HG02973 (cell line): ENCODE data around the gene NPM1.
"Not testable (repeated sequence)": the region's sequence is repeated elsewhere in the genome, so short reads cannot be mapped to it uniquely, and the experiment has no call there.

ENCODE experiments used
- ATAC-seq: cut with Tn5 transposase; IDR thresholded peaks from one replicate; pipeline ENCODE4 v1.9.1; 2021; ENCODE audit warnings: moderate library complexity; ENCODE audit not compliant: unreplicated experiment

The NPM1 gene

GRCh38 chr5:171386006-171386671, 1.5 kb upstream of the NPM1 start:
- ATAC-seq: no peak

GRCh38 chr5:171386861-171387344, 746 bp upstream of the NPM1 start:
- ATAC-seq: no peak

- ATAC-seq: peak; percentile 31
Observed at GRCh38 chr5:171387970-171388815, 544 bp downstream of the NPM1 start.

GRCh38 chr5:171388816-171389168, 1.1 kb downstream of the NPM1 start:
- no peak for ATAC-seq

GRCh38 chr5:171390883-171391677, 3.4 kb downstream of the NPM1 start:
- no peak for ATAC-seq

GRCh38 chr5:171391996-171392577, 4.4 kb downstream of the NPM1 start:
- no peak for ATAC-seq

- ATAC-seq: no peak
Observed at GRCh38 chr5:171392585-171393159, 5.0 kb downstream of the NPM1 start.

- no peak for ATAC-seq
Observed at GRCh38 chr5:171395042-171395441, 7.4 kb downstream of the NPM1 start.

- ATAC-seq: not testable (repeated sequence)
Observed at GRCh38 chr5:171396583-171396982, 8.9 kb downstream of the NPM1 start.

GRCh38 chr5:171397190-171397589, 9.5 kb downstream of the NPM1 start:
- ATAC-seq: no peak

GRCh38 chr5:171397599-171397998, 9.9 kb downstream of the NPM1 start:
- ATAC-seq: no peak

- not testable (repeated sequence) for ATAC-seq
Observed at GRCh38 chr5:171398660-171399059, 11.0 kb downstream of the NPM1 start.

- ATAC-seq: no peak
Observed at GRCh38 chr5:171400169-171400568, 12.5 kb downstream of the NPM1 start.

- no peak for ATAC-seq
Observed at GRCh38 chr5:171401167-171401947, 13.7 kb downstream of the NPM1 start.

- ATAC-seq: not testable (repeated sequence)
Observed at GRCh38 chr5:171402751-171403150, 15.1 kb downstream of the NPM1 start.

GRCh38 chr5:171405615-171406014, 18.0 kb downstream of the NPM1 start:
- no peak for ATAC-seq

- ATAC-seq: no peak
Observed at GRCh38 chr5:171407234-171407633, 19.6 kb downstream of the NPM1 start.

- no peak for ATAC-seq
Observed at GRCh38 chr5:171409164-171410136, 21.8 kb downstream of the NPM1 start.

GRCh38 chr5:171410181-171410580, 22.5 kb downstream of the NPM1 start:
- ATAC-seq: no peak
